H1 (cell line): Measurements from ENCODE around the gene SLC26A4. TPM values are rescaled to one million over a fixed set of nuclear protein-coding genes. Genes with fewer than 3 reads are reported as not detected.

ENCODE experiments used
- CTCF ChIA-PET: fragments of 300-600 bp; sonication (Branson Sonifier 250); formaldehyde crosslinking; loops from one replicate; lab custom pipeline; 2021; ENCODE audit not compliant: partially characterized antibody; lab: Charles Lee
- POLR2A ChIA-PET: fragments of 300-600 bp; sonication (Branson Sonifier 250); formaldehyde crosslinking; loops from one replicate; lab custom pipeline; 2021; ENCODE audit warnings: inconsistent platforms; ENCODE audit not compliant: partially characterized antibody; lab: Charles Lee
- DNase-seq, 2 experiments: peaks; one replicate each; pipeline versions ENCODE4 v3.0.0 to v3.0.0-alpha.2; 2010 to 2022; ENCODE audit warnings: low spot score in 2 of 2, low read depth in 1 of 2, mixed read lengths in 1 of 2
- FAIRE-seq: peaks from 2 replicates; lab custom pipeline; 2011; peaks lifted over from hg19 to GRCh38; lab: Jason Lieb, UNC
- H2AFZ ChIP-seq: 2 replicates; pipeline ENCODE4 v1.8.1; 2012; ENCODE audit warnings: low read length, inconsistent platforms
- H2AK5ac ChIP-seq: 2 replicates; pipeline ENCODE4 v1.6.1; 2013; ENCODE audit warnings: low read depth, low read length
- H2BK120ac ChIP-seq: replicated peaks from 2 replicates; pipeline ENCODE3; 2013; ENCODE audit warnings: low read depth, low read length, inconsistent platforms
- H2BK12ac ChIP-seq: 2 replicates; pipeline ENCODE4 v1.6.1; 2013; ENCODE audit warnings: low read depth, low read length
- H2BK15ac ChIP-seq: 2 replicates; pipeline ENCODE4 v1.6.1; 2013; ENCODE audit warnings: low read length
- H2BK20ac ChIP-seq: 2 replicates; pipeline ENCODE4 v1.6.1; 2013; ENCODE audit warnings: low read length
- H2BK5ac ChIP-seq: 2 replicates; pipeline ENCODE4 v1.6.1; 2013; ENCODE audit warnings: low read depth, low read length
- H3K14ac ChIP-seq: 2 replicates; pipeline ENCODE4 v1.6.1; 2013; ENCODE audit warnings: inconsistent platforms; ENCODE audit not compliant: insufficient read length
- H3K18ac ChIP-seq: 2 replicates; pipeline ENCODE4 v1.6.1; 2013; ENCODE audit warnings: low read length; ENCODE audit errors: extremely low read depth
- H3K23ac ChIP-seq: 2 replicates; pipeline ENCODE4 v1.6.1; 2013; ENCODE audit warnings: inconsistent platforms; ENCODE audit not compliant: insufficient read length
- H3K23me2 ChIP-seq: 2 replicates; pipeline ENCODE4 v1.6.1; 2013; ENCODE audit warnings: low read depth, low read length
- H3K27ac ChIP-seq: 2 replicates; pipeline ENCODE4 v1.6.1; 2011; ENCODE audit warnings: low read depth, low read length, inconsistent platforms
- H3K27me3 ChIP-seq, 4 experiments: replicated peaks in 1 of 4; 1 replicate in 1 of 4; 2 replicates in 3 of 4; pipeline versions ENCODE4 v1.6.1 to v1.8.1; 2011 to 2013; ENCODE audit warnings: low read length in 3 of 4, mild to moderate bottlenecking in 3 of 4, inconsistent platforms in 2 of 4, mixed read lengths in 2 of 4, moderate library complexity in 1 of 4; ENCODE audit not compliant: control insufficient read depth in 3 of 4, insufficient read depth in 3 of 4; ENCODE audit errors: extremely low read depth in 1 of 4
- H3K36me3 ChIP-seq, 4 experiments: 2 replicates each; pipeline versions ENCODE4 v1.6.1 to v1.8.1; 2011 to 2013; ENCODE audit warnings: mild to moderate bottlenecking in 4 of 4, low read length in 3 of 4, moderate library complexity in 2 of 4, control low read depth in 1 of 4, inconsistent platforms in 1 of 4; ENCODE audit not compliant: insufficient read depth in 4 of 4, control insufficient read depth in 2 of 4
- H3K4ac ChIP-seq: replicated peaks from 2 replicates; pipeline ENCODE3; 2013; ENCODE audit warnings: low read length, low read depth, mixed read lengths, inconsistent platforms; ENCODE audit not compliant: insufficient read length
- H3K4me1 ChIP-seq, 4 experiments: replicated peaks in 1 of 4; 1 replicate in 1 of 4; 2 replicates in 3 of 4; pipeline versions ENCODE4 v1.6.1 to v1.8.1; 2011 to 2013; ENCODE audit warnings: low read length in 3 of 4, inconsistent platforms in 2 of 4, mixed read lengths in 1 of 4; ENCODE audit not compliant: insufficient read depth in 4 of 4, control insufficient read depth in 3 of 4
- H3K4me2 ChIP-seq, 2 experiments: 2 replicates each; pipeline versions ENCODE4 v1.6.1 to v1.8.1; 2011 to 2013; ENCODE audit warnings: low read depth in 2 of 2, low read length in 2 of 2, control low read depth in 1 of 2, inconsistent platforms in 1 of 2, mild to moderate bottlenecking in 1 of 2; ENCODE audit not compliant: insufficient read depth in 1 of 2
- H3K4me3 ChIP-seq, 4 experiments: fragments of 200-600, 300-600 bp in 1 of 4; sonication (generic), shearing (Covaris generic), sonication (Bioruptor Twin) in 1 of 4; 2 replicates each; pipeline versions ENCODE4 v1.5.1 to v1.8.1; 2011 to 2016; ENCODE audit warnings: low read length in 4 of 4, low read depth in 3 of 4, control low read depth in 2 of 4, inconsistent platforms in 2 of 4, mild to moderate bottlenecking in 2 of 4, mixed read lengths in 1 of 4, moderate library complexity in 1 of 4; ENCODE audit not compliant: insufficient read depth in 2 of 4; ENCODE audit errors: extremely low read depth in 1 of 4
- H3K56ac ChIP-seq: replicated peaks from 2 replicates; pipeline ENCODE3; 2013; ENCODE audit warnings: low read depth, mild to moderate bottlenecking, mixed read lengths, low read length, inconsistent platforms; ENCODE audit not compliant: insufficient read length
- H3K79me1 ChIP-seq: 2 replicates; pipeline ENCODE4 v1.6.1; 2013; ENCODE audit warnings: low read depth, low read length, control low read depth
- H3K79me2 ChIP-seq, 2 experiments: 2 replicates each; pipeline versions ENCODE4 v1.6.1 to v1.8.1; 2012 to 2013; ENCODE audit warnings: low read length in 2 of 2, mild to moderate bottlenecking in 2 of 2, inconsistent platforms in 1 of 2; ENCODE audit not compliant: insufficient read depth in 2 of 2, control insufficient read depth in 1 of 2
- H3K9ac ChIP-seq, 4 experiments: replicated peaks in 1 of 4; 1 replicate in 1 of 4; 2 replicates in 3 of 4; pipeline versions ENCODE4 v1.6.1 to v1.8.1; 2011 to 2013; ENCODE audit warnings: low read depth in 3 of 4, low read length in 3 of 4, control low read depth in 2 of 4, mild to moderate bottlenecking in 2 of 4, moderate library complexity in 2 of 4, inconsistent platforms in 1 of 4; ENCODE audit errors: extremely low read depth in 1 of 4
- H3K9me3 ChIP-seq, 2 experiments: 2 replicates each; pipeline versions ENCODE4 v1.6.1 to v1.8.1; 2012 to 2013; ENCODE audit warnings: mild to moderate bottlenecking in 2 of 2, moderate library complexity in 2 of 2, control low read depth in 1 of 2, inconsistent platforms in 1 of 2, low read depth in 1 of 2, low read length in 1 of 2, mixed read lengths in 1 of 2; ENCODE audit not compliant: insufficient read depth in 2 of 2
- H4K20me1 ChIP-seq, 2 experiments: replicated peaks in 1 of 2; 2 replicates each; pipeline versions ENCODE3 to v1.8.1; 2011 to 2013; ENCODE audit warnings: inconsistent platforms in 2 of 2, low read length in 2 of 2, mild to moderate bottlenecking in 1 of 2; ENCODE audit not compliant: insufficient read depth in 2 of 2, control insufficient read depth in 1 of 2
- H4K5ac ChIP-seq: 2 replicates; pipeline ENCODE4 v1.6.1; 2013; ENCODE audit warnings: low read length, low read depth, mixed read lengths, inconsistent platforms; ENCODE audit not compliant: insufficient read length
- H4K8ac ChIP-seq: 2 replicates; pipeline ENCODE4 v1.8.0; 2013; ENCODE audit warnings: mild to moderate bottlenecking, moderate library complexity, low read length, inconsistent platforms; ENCODE audit not compliant: insufficient read depth; ENCODE audit errors: extremely low read depth
- H4K91ac ChIP-seq: replicated peaks from 2 replicates; pipeline ENCODE3; 2013; ENCODE audit warnings: low read length, mixed read lengths, inconsistent platforms; ENCODE audit not compliant: insufficient read length
- BCL11A ChIP-seq, 2 experiments: IDR thresholded peaks; one replicate each; pipeline ENCODE4 v1.6.1; 2011; ENCODE audit warnings: low read depth in 2 of 2, low read length in 2 of 2, mild to moderate bottlenecking in 2 of 2
- CHD2 ChIP-seq: IDR thresholded peaks from 2 replicates; pipeline ENCODE4 v1.6.1; 2012; ENCODE audit warnings: low read length, improper control_type of control experiment
- CREB1 ChIP-seq: IDR thresholded peaks from 2 replicates; pipeline ENCODE4 v1.6.1; 2012; ENCODE audit warnings: inconsistent platforms
- CTBP2 ChIP-seq: IDR thresholded peaks from 2 replicates; pipeline ENCODE4 v1.7.0; 2011; ENCODE audit warnings: borderline replicate concordance, mild to moderate bottlenecking, moderate library complexity, mixed read lengths, low read length; ENCODE audit not compliant: insufficient read depth, insufficient read length
- EGR1 ChIP-seq: IDR thresholded peaks from 2 replicates; pipeline ENCODE4 v1.6.1; 2011; ENCODE audit warnings: low read depth, low read length, borderline replicate concordance
- EP300 ChIP-seq, 2 experiments: IDR thresholded peaks; 1 replicate in 1 of 2; 2 replicates in 1 of 2; pipeline ENCODE4 v1.6.1; 2011 to 2012; ENCODE audit warnings: low read depth in 2 of 2, low read length in 2 of 2, mild to moderate bottlenecking in 2 of 2, borderline replicate concordance in 1 of 2, inconsistent platforms in 1 of 2, moderate library complexity in 1 of 2
- JUND ChIP-seq: IDR thresholded peaks from 2 replicates; pipeline ENCODE4 v1.6.1; 2011; ENCODE audit warnings: mild to moderate bottlenecking, improper control_type of control experiment, low read length
- KDM1A ChIP-seq: fragments of 200-600, 300-600 bp; sonication (generic); IDR thresholded peaks from 2 replicates; pipeline ENCODE4 v1.7.1; 2016; ENCODE audit warnings: mild to moderate bottlenecking, low read length, borderline replicate concordance
- KDM4A ChIP-seq: IDR thresholded peaks from one replicate; pipeline ENCODE4 v1.7.1; 2012; ENCODE audit warnings: low read depth, mild to moderate bottlenecking, moderate library complexity, low read length, inconsistent platforms; ENCODE audit not compliant: severe bottlenecking
- MAFK ChIP-seq: IDR thresholded peaks from 2 replicates; pipeline ENCODE4 v1.6.1; 2012; ENCODE audit warnings: low read depth, mild to moderate bottlenecking, improper control_type of control experiment, low read length
- POLR2AphosphoS5 ChIP-seq: IDR thresholded peaks from 2 replicates; pipeline ENCODE4 v1.6.1; 2011; ENCODE audit warnings: low read depth, low read length
- TEAD4 ChIP-seq: IDR thresholded peaks from 2 replicates; pipeline ENCODE4 v1.6.1; 2012; ENCODE audit warnings: low read depth, low read length, inconsistent platforms, mixed read lengths
- YY1 ChIP-seq: IDR thresholded peaks from 2 replicates; pipeline ENCODE4 v1.6.1; 2011; ENCODE audit warnings: low read depth, mild to moderate bottlenecking, low read length
- WGBS, 2 experiments: shearing (Covaris generic) in 1 of 2; methylation state at CpG; one replicate each; pipeline versions ENCODE4 v1.1.6 to v1.1.7; 2013 to 2015; ENCODE audit warnings: low lambda C conversion rate in 2 of 2, mixed read lengths in 2 of 2, inconsistent platforms in 1 of 2, low coverage in 1 of 2, missing lambda C conversion rate in 1 of 2; ENCODE audit not compliant: insufficient replicate concordance in 2 of 2, insufficient coverage in 1 of 2, insufficient read length in 1 of 2; ENCODE audit errors: extremely low coverage in 1 of 2, missing lambda C conversion rate in 1 of 2; 5-methylcytosine and 5-hydroxymethylcytosine counted together
- polyA plus RNA-seq, 7 experiments: library from polyadenylated mRNA; depleted of rRNA in 3 of 7; stranded (reverse) in 5 of 7; unstranded in 2 of 7; fragments of >200 nt in 5 of 7; fragments of 200-250 nt in 2 of 7; gene quantifications; 1 replicate in 5 of 7; 2 replicates in 1 of 7; 4 replicates in 1 of 7; pipeline versions ENCODE4 v1.2.1 to v1.2.3, GENCODE V29; 2011 to 2013; ENCODE audit warnings: missing spikeins in 2 of 7, mixed read lengths in 2 of 7
- total RNA-seq: library from RNA; stranded (reverse); fragmentation: NEBNext Ultra II Directional; extraction: Animal tissue kit (Norgen Biotek cat#: 25700); gene quantifications from 2 replicates; pipeline ENCODE4 v1.2.1, GENCODE V29; 2021

Gene SLC26A4
- total and polyA plus RNA-seq, 2 of the 8 experiments (the other 6 are each of a cell fraction or from before 2014, with no cell fraction given), result 0.11 to 0.35 TPM

GRCh38 chr7:107726356-107727130, 65.9 kb downstream of the SLC26A4 start:
- Histone ChIP-seq H4K8ac (no peak overlapping the region), H2BK5ac (no peak overlapping the region), H3K23ac (no peak overlapping the region), H2AFZ (peak overlapping the region; percentile 76; the same call in 1 of the 2 replicates), H3K14ac (no peak overlapping the region), H3K27me3 (no peaks in the 10 kb centered on the region), H3K23me2 (no peaks in the 10 kb centered on the region), H4K91ac (no peak overlapping the region), H3K4ac (no peak overlapping the region), H3K18ac (no peak overlapping the region), H2BK12ac (no peak overlapping the region), H3K36me3 (no peaks in the 10 kb centered on the region), H3K4me1 (no peaks in the 10 kb centered on the region), H3K4me3 (no peak overlapping the region), H3K79me2 (no peaks in the 10 kb centered on the region), H3K56ac (no peak overlapping the region), H3K9me3 (no peaks in the 10 kb centered on the region), H3K27ac (no peak overlapping the region), H3K9ac (no peak overlapping the region), H2AK5ac (no peak overlapping the region), H2BK20ac (no peak overlapping the region), H3K79me1 (no peaks in the 10 kb centered on the region), H2BK120ac (no peak overlapping the region), H3K4me2 (no peak overlapping the region), H4K5ac (no peak overlapping the region), H4K20me1 (no peaks in the 10 kb centered on the region), H2BK15ac (no peak overlapping the region)
- DNase-seq (no peak), FAIRE-seq (no peak)
- CTCF ChIA-PET, result interaction anchor here (0.6 to 4.2 kb wide), 11 partner anchors 15 to 588 kb away, joined by 3 to 30 read pairs (median 3); partner anchors contain the start of genes BCAP29, CBLL1, COG5 and DUS4L
- 86% methylated on average over 3 of the region's 3 CpGs; no CpG with 5 or more reads in 1 of the 2 experiments for WGBS, 2 experiments
- POLR2A ChIA-PET, result interaction anchor here (0.6 kb wide), 1 partner anchor 243 kb away, joined by 3 read pairs; no protein-coding TSS in a partner anchor
- TF ChIP-seq EGR1, result no peak
- no peak for TF ChIP-seq YY1
- no peak for TF ChIP-seq CTBP2
- no peak for TF ChIP-seq MAFK
- no peak for TF ChIP-seq TEAD4
- no peak for TF ChIP-seq KDM1A
- no peak for TF ChIP-seq JUND
- TF ChIP-seq POLR2AphosphoS5, result no peak
- TF ChIP-seq KDM4A, result no peak
- no peak for TF ChIP-seq CREB1
- no peak for TF ChIP-seq EP300 (IDR thresholded peaks at IDR 0.05; ENCODE audit: borderline replicate concordance in 1 of 2, low read depth in 2 of 2, low read length in 2 of 2)
- TF ChIP-seq BCL11A (IDR thresholded peaks at IDR 0.05; ENCODE audit: low read depth in 2 of 2, low read length in 2 of 2), result no peak
- TF ChIP-seq CHD2, result no peak
